Fibroblast of the aortic adventitia (primary cell): Measurements from ENCODE around the gene APBB1IP. TPM values are rescaled to one million over a fixed set of nuclear protein-coding genes. Genes with fewer than 3 reads are reported as not detected.

Experiments
- DNase-seq: peaks from one replicate; pipeline ENCODE4 v3.0.0-alpha.2; 2010; ENCODE audit warnings: low read depth
- H3K4me3 ChIP-seq: 2 replicates; pipeline ENCODE4 v1.5.1; 2011; ENCODE audit warnings: low read depth, mild to moderate bottlenecking, control low read depth, low read length, moderate library complexity
- CTCF ChIP-seq: IDR thresholded peaks from 2 replicates; pipeline ENCODE4 v1.5.1; 2011; ENCODE audit warnings: mild to moderate bottlenecking, low read length, control low read depth, inconsistent platforms; ENCODE audit not compliant: insufficient read depth
- total RNA-seq: library from RNA; depleted of rRNA; stranded (reverse); fragments of >200 nt; gene quantifications from 2 replicates; pipeline ENCODE4 v1.2.3, GENCODE V29; 2012; ENCODE audit warnings: low replicate concordance

APBB1IP gene
- total RNA-seq, 1 donor = 2.9 TPM

DNA sequence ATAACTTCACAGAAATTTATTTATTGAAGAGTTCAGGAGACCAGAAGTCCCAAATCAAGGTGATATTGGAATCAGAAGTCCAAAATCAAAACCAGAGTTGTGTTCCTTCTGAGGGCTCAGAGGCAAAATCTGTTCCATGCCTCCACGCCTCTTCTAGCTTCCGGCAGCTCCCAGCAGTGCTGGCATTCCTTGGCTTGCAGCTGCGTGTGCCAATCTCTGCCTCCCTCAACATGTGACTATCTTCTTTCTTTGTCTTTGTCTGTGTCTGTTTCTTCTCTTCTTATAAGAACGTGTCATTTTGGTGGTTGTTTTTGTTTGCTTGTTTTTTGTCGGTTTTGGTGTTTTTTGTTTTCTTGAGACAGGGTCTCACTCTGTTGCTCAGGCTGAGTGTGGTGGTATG, 116.1 kb downstream of the APBB1IP start:
- TF ChIP-seq CTCF = no peak

DNA sequence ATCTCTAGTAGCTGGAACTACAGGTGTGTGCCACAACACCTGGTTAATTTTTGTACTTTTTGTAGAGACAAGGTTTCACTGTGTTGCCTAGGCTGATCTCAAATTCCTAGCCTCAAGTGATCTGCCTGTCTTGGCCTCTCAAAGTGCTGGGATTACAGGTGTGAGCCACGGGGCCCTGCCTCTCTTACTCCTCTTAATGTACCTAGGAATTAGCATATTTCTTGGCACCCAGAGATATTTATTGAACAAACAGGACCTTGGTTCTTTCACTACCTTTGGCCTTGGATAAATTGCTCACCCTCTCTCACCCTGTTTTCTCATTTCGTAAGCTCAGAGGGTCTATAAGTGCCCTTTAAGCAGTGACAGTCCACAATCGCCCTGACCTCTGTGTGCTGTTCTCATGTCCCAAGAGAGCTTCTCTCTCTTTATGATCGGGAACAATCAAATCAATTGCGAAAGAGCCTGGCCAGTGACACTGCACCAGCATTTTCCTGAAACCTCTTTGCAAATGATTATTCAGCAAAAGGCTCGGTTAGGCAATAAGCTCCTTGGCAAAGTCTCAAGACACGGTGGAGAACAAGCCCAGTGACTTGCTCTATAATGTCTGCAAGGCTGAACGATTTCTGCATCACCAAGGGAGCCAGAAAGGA, 117.7 kb downstream of the APBB1IP start:
- peak; percentile 89 for DNase-seq
- no peak overlapping the region for H3K4me3 ChIP-seq
- TF ChIP-seq CTCF = no peak

More for the DNA sequence above, 116.1 kb downstream of the APBB1IP start:
- H3K4me3 ChIP-seq = no peak overlapping the region
- no peak for DNase-seq

- TF ChIP-seq CTCF = peak; percentile 97
- peak; percentile 81 for DNase-seq
- peak overlapping the region; percentile 29 for H3K4me3 ChIP-seq
Observed at GRCh38 chr10:26556748-26557640, 118.9 kb downstream of the APBB1IP start.

GRCh38 chr10:26557641-26558014, 119.5 kb downstream of the APBB1IP start:
- no peak for TF ChIP-seq CTCF
- H3K4me3 ChIP-seq = peak overlapping the region; percentile 29
- DNase-seq = peak; percentile 67

- H3K4me3 ChIP-seq = no peak overlapping the region
- TF ChIP-seq CTCF = no peak
- DNase-seq = no peak
Observed at GRCh38 chr10:26566525-26567350, 128.6 kb downstream of the APBB1IP start.

DNA sequence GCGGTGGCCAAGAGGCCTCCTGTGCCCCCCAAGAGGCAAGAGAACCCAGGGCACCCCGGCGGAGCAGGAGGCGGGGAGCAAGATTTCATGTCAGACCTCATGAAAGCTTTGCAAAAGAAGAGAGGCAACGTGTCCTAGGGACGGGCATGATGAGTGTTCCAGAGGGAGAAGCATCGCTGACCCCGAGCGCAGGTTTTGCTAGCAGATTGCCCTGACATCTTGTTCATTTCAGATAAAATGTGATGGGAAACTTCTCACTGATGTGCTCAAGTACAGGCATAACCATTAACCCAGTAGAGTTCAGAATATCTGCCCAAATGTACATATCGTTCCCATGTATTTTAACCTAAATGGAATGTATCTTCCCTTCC, 129.2 kb downstream of the APBB1IP start:
- H3K4me3 ChIP-seq = no peak overlapping the region
- no peak for DNase-seq
- no peak for TF ChIP-seq CTCF
